ENCODE measurements around the gene ATP2A3.

ATP2A3 gene

DNA sequence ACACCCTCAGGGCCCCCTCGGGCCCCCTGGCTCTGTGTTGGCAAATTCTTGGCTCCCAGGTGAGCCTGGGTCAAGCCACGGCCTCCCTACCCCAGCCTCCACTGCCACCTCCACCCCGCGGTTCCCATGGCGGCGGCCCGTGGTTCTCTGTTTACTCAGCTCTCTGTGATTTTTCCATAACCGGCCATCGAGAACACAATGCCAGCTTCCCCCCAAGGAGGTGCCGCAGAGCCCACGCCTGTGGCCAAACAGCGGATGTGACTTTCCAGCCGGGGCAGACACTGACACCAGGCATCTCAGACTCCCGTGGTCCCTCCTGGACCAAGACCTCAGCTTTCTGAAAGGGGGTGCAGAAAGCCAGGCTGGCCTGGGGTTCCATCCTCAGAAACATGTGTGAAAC, 21.6 kb upstream of the ATP2A3 start:
- Histone ChIP-seq H2AFZ (ENCODE audit: low read length) (no peak overlapping the region), H3K9me3 (ENCODE audit: insufficient read depth, low read depth, low read length) (no peaks in the 10 kb centered on the region), H3K4me2 (ENCODE audit: low read depth, low read length, poor library complexity, severe bottlenecking) (no peak overlapping the region), H3K4me1 (ENCODE audit: insufficient read depth, low read length, poor library complexity, severe bottlenecking) (peaks cover 9% of the 10 kb centered on the region), H3K9me2 (replicated peaks; ENCODE audit: low read depth, low read length) (no peaks in the 10 kb centered on the region), H3K36me3 (ENCODE audit: insufficient read depth, low read length) (no peaks in the 10 kb centered on the region), H3K4me3 (ENCODE audit: low read length, poor library complexity, severe bottlenecking) (no peak overlapping the region), H3K79me2 (ENCODE audit: insufficient read depth, low read length) (no peaks in the 10 kb centered on the region), H3K9ac (ENCODE audit: low read depth, low read length, poor library complexity, severe bottlenecking) (no peak overlapping the region), H3F3A (ENCODE audit: low read depth) (no peaks in the 10 kb centered on the region), H3K27me3 (ENCODE audit: insufficient read depth, low read length, poor library complexity, severe bottlenecking) (no peaks in the 10 kb centered on the region), H4K20me1 (ENCODE audit: insufficient read depth, low read length, poor library complexity, severe bottlenecking) (no peaks in the 10 kb centered on the region)
- TF ChIP-seq, protein P1, sequence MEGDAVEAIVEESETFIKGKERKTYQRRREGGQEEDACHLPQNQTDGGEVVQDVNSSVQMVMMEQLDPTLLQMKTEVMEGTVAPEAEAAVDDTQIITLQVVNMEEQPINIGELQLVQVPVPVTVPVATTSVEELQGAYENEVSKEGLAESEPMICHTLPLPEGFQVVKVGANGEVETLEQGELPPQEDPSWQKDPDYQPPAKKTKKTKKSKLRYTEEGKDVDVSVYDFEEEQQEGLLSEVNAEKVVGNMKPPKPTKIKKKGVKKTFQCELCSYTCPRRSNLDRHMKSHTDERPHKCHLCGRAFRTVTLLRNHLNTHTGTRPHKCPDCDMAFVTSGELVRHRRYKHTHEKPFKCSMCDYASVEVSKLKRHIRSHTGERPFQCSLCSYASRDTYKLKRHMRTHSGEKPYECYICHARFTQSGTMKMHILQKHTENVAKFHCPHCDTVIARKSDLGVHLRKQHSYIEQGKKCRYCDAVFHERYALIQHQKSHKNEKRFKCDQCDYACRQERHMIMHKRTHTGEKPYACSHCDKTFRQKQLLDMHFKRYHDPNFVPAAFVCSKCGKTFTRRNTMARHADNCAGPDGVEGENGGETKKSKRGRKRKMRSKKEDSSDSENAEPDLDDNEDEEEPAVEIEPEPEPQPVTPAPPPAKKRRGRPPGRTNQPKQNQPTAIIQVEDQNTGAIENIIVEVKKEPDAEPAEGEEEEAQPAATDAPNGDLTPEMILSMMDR (conservative IDR thresholded peaks at IDR 0.05; ENCODE audit: low read length): no peak
- no peak for TF ChIP-seq EZH2phosphoT487 (IDR thresholded peaks at IDR 0.05; ENCODE audit: borderline replicate concordance)

DNA sequence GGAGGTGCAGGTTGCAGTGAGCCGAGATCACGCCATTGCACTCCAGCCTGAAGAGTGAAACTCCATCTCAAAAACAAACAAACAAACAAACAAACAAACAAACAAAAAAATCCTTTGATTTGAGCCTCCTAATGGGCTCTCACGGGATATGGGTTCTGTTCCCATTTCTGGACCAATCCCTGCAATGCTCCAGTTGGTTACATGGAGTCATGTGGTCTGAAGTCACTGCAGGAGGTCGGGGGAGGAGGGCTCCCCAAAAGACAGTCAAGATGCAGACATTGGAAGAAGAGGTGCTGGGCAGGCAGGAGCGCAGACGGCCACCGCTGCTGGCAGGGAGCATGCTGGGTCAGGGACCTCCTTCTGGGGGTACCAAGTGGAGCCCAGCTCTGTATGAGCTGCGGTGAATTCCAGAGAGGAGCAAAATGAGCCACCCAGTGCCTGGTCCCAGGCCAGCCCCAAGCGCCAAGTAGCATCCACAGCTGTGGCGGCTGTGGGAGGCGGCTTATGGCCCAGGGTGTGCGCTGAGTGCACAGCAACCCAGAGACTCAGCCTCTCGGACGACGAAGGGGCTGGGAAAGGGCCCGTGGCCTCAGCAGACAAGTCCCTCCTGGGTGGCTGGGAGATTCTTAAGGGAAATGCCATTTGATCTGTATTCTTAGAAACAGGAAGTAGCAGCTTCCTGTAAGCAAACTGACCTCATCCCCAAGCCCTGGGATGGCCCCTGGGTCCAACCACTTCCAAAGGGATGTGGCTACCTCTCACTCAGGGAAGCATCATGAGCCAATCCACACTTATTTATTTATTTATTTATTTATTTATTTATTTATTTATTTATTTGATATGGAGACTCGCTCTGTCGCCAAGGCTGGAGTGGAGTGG, 19.6 kb upstream of the ATP2A3 start:
- Histone ChIP-seq H3K9ac (ENCODE audit: low read depth, low read length, poor library complexity, severe bottlenecking) (peak overlapping the region; percentile 33), H3K9me3 (ENCODE audit: insufficient read depth, low read depth, low read length) (no peaks in the 10 kb centered on the region), H4K20me1 (ENCODE audit: insufficient read depth, low read length, poor library complexity, severe bottlenecking) (no peaks in the 10 kb centered on the region), H3K4me2 (ENCODE audit: low read depth, low read length, poor library complexity, severe bottlenecking) (peak overlapping the region; percentile 71), H3F3A (ENCODE audit: low read depth) (no peaks in the 10 kb centered on the region), H2AFZ (ENCODE audit: low read length) (no peak overlapping the region), H3K27me3 (ENCODE audit: insufficient read depth, low read length, poor library complexity, severe bottlenecking) (no peaks in the 10 kb centered on the region), H3K79me2 (ENCODE audit: insufficient read depth, low read length) (no peaks in the 10 kb centered on the region), H3K9me2 (replicated peaks; ENCODE audit: low read depth, low read length) (no peaks in the 10 kb centered on the region), H3K4me1 (ENCODE audit: insufficient read depth, low read length, poor library complexity, severe bottlenecking) (peaks cover 9% of the 10 kb centered on the region), H3K36me3 (ENCODE audit: insufficient read depth, low read length) (no peaks in the 10 kb centered on the region), H3K4me3 (ENCODE audit: low read length, poor library complexity, severe bottlenecking) (peak overlapping the region; percentile 51)
- TF ChIP-seq, protein P1 (conservative IDR thresholded peaks at IDR 0.05; ENCODE audit: low read length): no peak
- TF ChIP-seq EZH2phosphoT487 (IDR thresholded peaks at IDR 0.05; ENCODE audit: borderline replicate concordance): no peak

DNA sequence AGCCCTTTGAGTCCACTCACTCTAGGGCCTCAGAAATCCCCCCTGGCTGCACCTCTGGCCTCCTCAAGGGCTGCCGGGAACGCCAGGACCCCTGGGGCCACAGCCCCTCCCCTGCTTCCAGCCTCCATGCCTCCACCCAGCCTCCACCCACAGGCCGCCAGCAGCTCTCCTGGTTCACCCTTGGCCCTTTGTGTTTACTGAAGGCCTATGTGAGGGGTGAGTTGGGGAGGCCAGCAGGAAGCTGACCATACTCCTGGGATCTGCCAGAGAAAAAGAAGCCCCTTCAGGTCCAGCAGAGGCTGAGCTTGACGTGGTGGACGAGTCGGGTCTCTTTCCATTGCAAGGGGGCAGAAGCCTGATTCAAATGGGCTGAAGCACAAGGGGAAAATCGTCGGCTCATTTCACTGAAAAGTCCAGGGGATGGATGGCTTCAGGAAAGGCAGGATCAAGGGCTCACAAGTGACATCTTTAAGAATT, 18.3 kb upstream of the ATP2A3 start:
- Histone ChIP-seq H3K4me1 (ENCODE audit: insufficient read depth, low read length, poor library complexity, severe bottlenecking) (peaks cover 9% of the 10 kb centered on the region), H3K9ac (ENCODE audit: low read depth, low read length, poor library complexity, severe bottlenecking) (no peak overlapping the region), H3K27me3 (ENCODE audit: insufficient read depth, low read length, poor library complexity, severe bottlenecking) (no peaks in the 10 kb centered on the region), H3K79me2 (ENCODE audit: insufficient read depth, low read length) (no peaks in the 10 kb centered on the region), H3K4me2 (ENCODE audit: low read depth, low read length, poor library complexity, severe bottlenecking) (no peak overlapping the region), H2AFZ (ENCODE audit: low read length) (no peak overlapping the region), H3K9me2 (replicated peaks; ENCODE audit: low read depth, low read length) (no peaks in the 10 kb centered on the region), H3K4me3 (ENCODE audit: low read length, poor library complexity, severe bottlenecking) (no peak overlapping the region), H3F3A (ENCODE audit: low read depth) (no peaks in the 10 kb centered on the region), H3K9me3 (ENCODE audit: insufficient read depth, low read depth, low read length) (no peaks in the 10 kb centered on the region), H4K20me1 (ENCODE audit: insufficient read depth, low read length, poor library complexity, severe bottlenecking) (no peaks in the 10 kb centered on the region), H3K36me3 (ENCODE audit: insufficient read depth, low read length) (no peaks in the 10 kb centered on the region)
- no peak for TF ChIP-seq EZH2phosphoT487 (IDR thresholded peaks at IDR 0.05; ENCODE audit: borderline replicate concordance)
- TF ChIP-seq, protein P1 (conservative IDR thresholded peaks at IDR 0.05; ENCODE audit: low read length): no peak
